Keratinocyte (primary cell): ENCODE results near the gene FNIP2. TPM values are rescaled to one million over a fixed set of nuclear protein-coding genes. Genes with fewer than 3 reads are reported as not detected.

Experiments used
- DNase-seq: peaks from one replicate; pipeline ENCODE4 v3.0.0-alpha.2; 2011; ENCODE audit warnings: low read depth, missing footprints, low spot score
- FAIRE-seq: peaks from 2 replicates; lab custom pipeline; 2011; peaks lifted over from hg19 to GRCh38; lab: Jason Lieb, UNC
- H2AFZ ChIP-seq: 2 replicates; pipeline ENCODE4 v1.6.0; 2012; ENCODE audit warnings: low read length, control low read depth, inconsistent platforms; ENCODE audit not compliant: control insufficient read depth
- H3K27ac ChIP-seq: 2 replicates; pipeline ENCODE4 v1.5.1; 2011; ENCODE audit warnings: low read length; ENCODE audit not compliant: control insufficient read depth, insufficient read depth
- H3K27me3 ChIP-seq: 3 replicates; pipeline ENCODE4 v1.6.0; 2011; ENCODE audit warnings: low read length; ENCODE audit not compliant: control insufficient read depth, insufficient read depth; ENCODE audit errors: extremely low read depth
- H3K36me3 ChIP-seq, 2 experiments: 2 replicates in 1 of 2; 3 replicates in 1 of 2; pipeline ENCODE4 v1.5.1; 2011; ENCODE audit warnings: low read length in 2 of 2, mild to moderate bottlenecking in 1 of 2; ENCODE audit not compliant: control insufficient read depth in 2 of 2, insufficient read depth in 2 of 2; ENCODE audit errors: extremely low read depth in 1 of 2
- H3K4me1 ChIP-seq: 3 replicates; pipeline ENCODE4 v1.5.1; 2011; ENCODE audit warnings: low read length; ENCODE audit not compliant: control insufficient read depth, insufficient read depth; ENCODE audit errors: extremely low read depth
- H3K4me2 ChIP-seq: 3 replicates; pipeline ENCODE4 v1.6.0; 2011; ENCODE audit warnings: low read depth, low read length; ENCODE audit not compliant: control insufficient read depth, insufficient read depth; ENCODE audit errors: extremely low read depth
- H3K4me3 ChIP-seq, 3 experiments: fragments of 200-600 bp in 1 of 3; sonication (generic) in 1 of 3; 2 replicates in 2 of 3; 3 replicates in 1 of 3; pipeline ENCODE4 v1.5.1; 2011 to 2016; ENCODE audit warnings: low read length in 3 of 3, mild to moderate bottlenecking in 3 of 3, control low read depth in 2 of 3, inconsistent platforms in 1 of 3, low read depth in 1 of 3, mixed read lengths in 1 of 3, mixed run types in 1 of 3, moderate library complexity in 1 of 3; ENCODE audit not compliant: control insufficient read depth in 2 of 3, insufficient read depth in 2 of 3; ENCODE audit errors: extremely low read depth in 1 of 3
- H3K79me2 ChIP-seq: 2 replicates; pipeline ENCODE4 v1.6.0; 2012; ENCODE audit warnings: low read length; ENCODE audit not compliant: control insufficient read depth, insufficient read depth
- H3K9ac ChIP-seq: 3 replicates; pipeline ENCODE4 v1.6.0; 2011; ENCODE audit warnings: low read length; ENCODE audit not compliant: control insufficient read depth, insufficient read depth; ENCODE audit errors: extremely low read depth
- H3K9me1 ChIP-seq: 3 replicates; pipeline ENCODE4 v1.6.0; 2011; ENCODE audit warnings: low read length; ENCODE audit not compliant: control insufficient read depth, insufficient read depth; ENCODE audit errors: extremely low read depth
- H3K9me3 ChIP-seq: 2 replicates; pipeline ENCODE4 v1.5.1; 2012; ENCODE audit warnings: low read depth, low read length; ENCODE audit not compliant: control insufficient read depth
- H4K20me1 ChIP-seq: 3 replicates; pipeline ENCODE4 v1.6.0; 2011; ENCODE audit warnings: low read length; ENCODE audit not compliant: control insufficient read depth, insufficient read depth; ENCODE audit errors: extremely low read depth
- CTCF ChIP-seq, 3 experiments: IDR thresholded peaks in 1 of 3; conservative IDR thresholded peaks in 1 of 3; optimal IDR thresholded peaks in 1 of 3; 2 replicates in 2 of 3; 3 replicates in 1 of 3; pipeline versions ENCODE3 to v1.5.1; 2011; ENCODE audit warnings: low read length in 3 of 3, mild to moderate bottlenecking in 3 of 3, moderate library complexity in 2 of 3, control low read depth in 1 of 3, inconsistent platforms in 1 of 3; ENCODE audit not compliant: insufficient read depth in 2 of 3; ENCODE audit errors: extremely low read depth in 1 of 3
- EZH2 ChIP-seq: IDR thresholded peaks from one replicate; pipeline ENCODE4 v1.6.1; 2012; ENCODE audit warnings: inconsistent platforms, mild to moderate bottlenecking, low read length, moderate library complexity
- dilution Hi-C: fragments of 300-500 bp; cut with MboI; formaldehyde crosslinking; loops from one replicate; pipeline ENCODE4 v1.7.0; 2020; ENCODE audit warnings: low sequenced_read_pairs; ENCODE audit not compliant: extremely low pct_ligation_motif_present
- polyA plus RNA-seq, 5 experiments: library from polyadenylated mRNA; depleted of rRNA in 3 of 5; stranded (reverse) in 3 of 5; stranded (forward) in 1 of 5; unstranded in 1 of 5; fragments of >200 nt; gene quantifications; 1 replicate in 1 of 5; 2 replicates in 3 of 5; 3 replicates in 1 of 5; pipeline versions ENCODE4 v1.2.1 to v1.2.3, GENCODE V29; 2011 to 2012; ENCODE audit warnings: missing spikeins in 2 of 5, low read depth in 1 of 5, low replicate concordance in 1 of 5

Gene FNIP2
- polyA plus RNA-seq, 1 donor (not counting 4 experiments of a cell fraction or from before 2014, with no cell fraction given), result 6.2 TPM

GRCh38 chr4:158724637-158725036, 44.2 kb upstream of the FNIP2 start:
- Histone ChIP-seq H3K4me2 (no peak overlapping the region), H3K9me3 (no peaks in the 10 kb centered on the region), H3K27me3 (no peaks in the 10 kb centered on the region), H3K27ac (no peak overlapping the region), H3K9ac (no peak overlapping the region), H3K9me1 (no peaks in the 10 kb centered on the region), H4K20me1 (no peaks in the 10 kb centered on the region), H3K4me1 (peaks cover 3% of the 10 kb centered on the region), H3K79me2 (peaks cover 28% of the 10 kb centered on the region), H2AFZ (no peak overlapping the region), H3K4me3 (no peak overlapping the region), H3K36me3 (peaks cover 4 to 7% of the 10 kb centered on the region in 2 experiments)
- no peak for FAIRE-seq
- dilution Hi-C loops, result no loop called here
- DNase-seq, result no peak
- no peak for TF ChIP-seq EZH2
- no peak for TF ChIP-seq CTCF (optimal IDR thresholded peaks at IDR 0.05 in 1 of 3, IDR thresholded peaks at IDR 0.05 in 1 of 3, conservative IDR thresholded peaks at IDR 0.05 in 1 of 3; ENCODE audit: extremely low read depth in 1 of 3, insufficient read depth in 2 of 3, low read length in 3 of 3)

- Histone ChIP-seq H3K9me1 (no peaks in the 10 kb centered on the region), H3K36me3 (no peaks in the 10 kb centered on the region), H4K20me1 (no peaks in the 10 kb centered on the region), H3K4me3 (no peak overlapping the region), H2AFZ (no peak overlapping the region), H3K9ac (no peak overlapping the region), H3K79me2 (peaks cover 16% of the 10 kb centered on the region), H3K4me1 (peaks cover 3% of the 10 kb centered on the region), H3K4me2 (no peak overlapping the region), H3K9me3 (no peaks in the 10 kb centered on the region), H3K27ac (no peak overlapping the region), H3K27me3 (no peaks in the 10 kb centered on the region)
- FAIRE-seq (no peak), DNase-seq (no peak)
- dilution Hi-C loops, result no loop called here
- TF ChIP-seq CTCF (optimal IDR thresholded peaks at IDR 0.05 in 1 of 3, IDR thresholded peaks at IDR 0.05 in 1 of 3, conservative IDR thresholded peaks at IDR 0.05 in 1 of 3; ENCODE audit: extremely low read depth in 1 of 3, insufficient read depth in 2 of 3, low read length in 3 of 3), result no peak
- TF ChIP-seq EZH2, result no peak
Measured at GRCh38 chr4:158726633-158727032, 42.2 kb upstream of the FNIP2 start.
